Pulmonary artery endothelial cell (primary cell): ENCODE measurements around the gene SLC8A3. TPM values are rescaled to one million over a fixed set of nuclear protein-coding genes. Genes with fewer than 3 reads are reported as not detected.

Source experiments
- DNase-seq: peaks from one replicate; pipeline ENCODE4 v3.0.0-alpha.2; 2011; ENCODE audit warnings: low read depth, low spot score
- total RNA-seq: library from RNA; depleted of rRNA; stranded (reverse); fragments of >200 nt; gene quantifications from 2 replicates; pipeline ENCODE4 v1.2.3, GENCODE V29; 2014

SLC8A3 gene
- total RNA-seq, 1 donor from 2014 or later: 0.13 TPM

DNA sequence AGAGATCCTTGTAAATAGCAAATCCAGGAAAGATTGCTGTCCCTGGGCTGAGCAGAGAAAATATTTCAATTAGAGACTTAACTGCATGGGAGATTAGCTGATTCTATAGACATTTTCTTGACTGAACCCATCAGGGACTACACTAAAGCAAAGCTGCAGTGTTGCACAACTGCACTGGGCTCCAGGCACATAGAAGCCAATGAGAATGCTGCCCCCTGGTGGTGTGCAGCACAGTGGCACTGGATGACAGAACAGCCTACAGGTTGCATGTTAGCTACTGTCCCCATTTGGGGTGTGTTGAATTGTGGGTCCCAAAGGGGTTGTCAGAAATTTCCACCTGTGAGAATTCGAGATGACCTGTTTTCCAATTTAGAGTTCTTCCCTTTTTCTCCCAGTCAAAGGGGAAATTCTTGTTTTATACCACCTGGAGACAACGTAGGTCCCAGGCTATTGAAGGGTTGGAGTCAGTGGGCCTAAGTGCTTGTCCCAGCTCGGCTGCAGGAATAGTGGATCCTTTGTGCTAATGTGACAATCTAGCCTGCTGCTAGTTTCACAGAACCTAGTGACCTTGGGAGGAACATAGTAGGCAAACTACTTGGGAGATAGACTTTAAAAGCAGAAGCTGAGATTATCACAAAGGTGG is 114.7 kb downstream of the SLC8A3 start:
- peak; percentile 8 for DNase-seq

GRCh38 chr14:70069186-70069585 is 119.6 kb downstream of the SLC8A3 start:
- DNase-seq: no peak

- no peak for DNase-seq
Measured at GRCh38 chr14:70067810-70068209, 120.9 kb downstream of the SLC8A3 start.

- no peak for DNase-seq
Measured at GRCh38 chr14:70064136-70064865, 124.5 kb downstream of the SLC8A3 start.

DNA sequence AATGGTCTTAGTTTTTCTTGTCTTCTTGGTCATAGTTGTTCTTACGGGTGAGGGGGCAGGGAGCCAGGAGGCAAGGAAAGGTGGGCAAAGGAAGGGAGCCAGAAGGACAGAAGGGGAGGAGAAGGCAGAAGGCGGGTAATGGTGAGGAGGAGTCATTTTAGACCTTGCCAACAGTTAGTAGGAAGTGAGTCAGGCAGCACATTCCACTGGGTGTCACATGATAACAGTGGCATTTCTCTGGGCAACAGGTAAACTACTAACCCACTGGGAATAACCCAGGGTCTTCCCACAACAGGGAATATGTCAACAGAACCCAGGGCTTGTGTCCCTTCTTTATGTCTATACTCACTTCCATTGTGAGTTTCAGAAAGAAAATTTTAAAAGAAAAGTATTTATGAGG is 127.6 kb downstream of the SLC8A3 start:
- DNase-seq: no peak

GRCh38 chr14:70059545-70059944 is 129.2 kb downstream of the SLC8A3 start:
- DNase-seq: no peak

GRCh38 chr14:70057519-70058136 is 131.1 kb downstream of the SLC8A3 start:
- DNase-seq: no peak

GRCh38 chr14:70052990-70053389 is 135.8 kb downstream of the SLC8A3 start:
- DNase-seq: no peak

DNA sequence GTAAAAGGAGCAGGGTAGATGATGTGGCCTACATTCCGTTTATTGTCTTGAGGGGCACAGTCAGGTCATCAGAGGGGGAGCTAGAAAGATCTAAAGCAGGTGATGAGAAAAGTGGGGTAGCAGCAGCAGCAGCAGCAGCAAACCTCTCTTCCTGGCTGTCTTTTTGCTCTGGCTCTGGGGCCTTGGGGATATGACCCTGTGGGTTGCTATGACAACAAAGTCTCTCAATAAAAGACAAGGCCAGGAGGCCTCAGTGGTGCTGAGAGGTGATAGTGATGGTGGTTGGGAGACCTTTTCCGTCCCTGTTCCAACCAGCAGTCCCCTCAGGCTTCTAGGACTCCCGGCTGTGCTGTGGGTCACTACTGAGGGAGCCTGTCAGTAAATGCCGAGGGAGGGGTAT is 138.6 kb downstream of the SLC8A3 start:
- DNase-seq: no peak

- DNase-seq: no peak
Measured at GRCh38 chr14:70049605-70050004, 139.1 kb downstream of the SLC8A3 start.

GRCh38 chr14:70048313-70048654 is 140.5 kb downstream of the SLC8A3 start:
- no peak for DNase-seq

DNA sequence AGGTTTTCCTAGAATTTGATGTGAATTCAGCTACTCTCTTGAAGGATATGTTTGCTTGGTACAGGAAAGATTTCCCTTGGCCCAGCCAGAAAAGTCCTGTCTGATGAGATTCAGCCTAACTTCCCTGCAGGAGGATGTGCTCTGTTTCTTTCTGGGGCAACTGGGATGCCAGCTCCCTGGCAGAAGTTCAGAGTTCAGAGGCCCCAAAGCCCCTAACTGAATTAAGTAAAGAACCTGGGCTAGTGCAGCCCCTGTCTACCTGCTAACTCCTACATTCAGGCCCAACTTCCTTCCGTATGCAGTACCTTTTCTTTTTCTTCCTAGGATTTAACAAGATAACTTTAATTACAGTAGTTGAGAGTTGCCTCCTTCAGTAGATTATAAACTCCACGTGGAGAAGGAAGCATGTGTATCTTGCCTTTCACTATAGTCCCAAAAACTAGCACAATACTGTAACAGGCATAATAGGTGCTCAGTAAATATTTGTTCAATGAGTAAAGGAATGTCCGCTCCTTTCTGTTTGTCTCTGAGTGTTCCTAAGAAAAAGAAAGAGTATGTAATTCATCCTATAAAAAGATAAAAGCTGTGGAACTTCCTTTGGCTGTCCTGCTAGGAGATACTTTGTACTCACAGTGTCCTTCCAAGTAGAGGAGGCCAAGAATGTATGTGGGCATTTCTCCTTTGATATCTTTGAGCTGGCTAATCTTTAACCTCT is 141.0 kb downstream of the SLC8A3 start:
- DNase-seq: no peak

- DNase-seq: peak; percentile 15
Measured at GRCh38 chr14:70045844-70046535, 142.8 kb downstream of the SLC8A3 start.

DNA sequence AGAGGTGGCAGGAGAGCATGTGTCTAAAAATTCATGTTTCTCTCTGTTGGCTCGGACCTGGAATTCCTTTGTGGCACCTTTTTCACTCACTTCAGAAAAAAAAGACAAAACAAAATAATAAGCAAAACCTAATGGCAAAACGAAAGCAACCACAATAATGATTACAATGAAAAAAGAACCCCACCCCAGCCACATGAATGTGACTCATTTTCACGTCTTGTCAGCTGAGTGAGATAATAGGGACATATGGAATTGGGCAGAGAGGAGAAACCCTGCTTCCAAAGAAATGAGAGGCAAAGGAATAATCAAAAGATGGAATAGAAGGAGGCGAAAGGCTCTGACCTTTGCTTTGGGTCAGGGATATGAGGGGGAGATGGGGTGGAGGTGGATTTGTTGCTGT is 143.4 kb downstream of the SLC8A3 start:
- DNase-seq: no peak

GRCh38 chr14:70043001-70043400 is 145.8 kb downstream of the SLC8A3 start:
- no peak for DNase-seq

GRCh38 chr14:70036665-70037064 is 152.1 kb downstream of the SLC8A3 start:
- DNase-seq: no peak

DNA sequence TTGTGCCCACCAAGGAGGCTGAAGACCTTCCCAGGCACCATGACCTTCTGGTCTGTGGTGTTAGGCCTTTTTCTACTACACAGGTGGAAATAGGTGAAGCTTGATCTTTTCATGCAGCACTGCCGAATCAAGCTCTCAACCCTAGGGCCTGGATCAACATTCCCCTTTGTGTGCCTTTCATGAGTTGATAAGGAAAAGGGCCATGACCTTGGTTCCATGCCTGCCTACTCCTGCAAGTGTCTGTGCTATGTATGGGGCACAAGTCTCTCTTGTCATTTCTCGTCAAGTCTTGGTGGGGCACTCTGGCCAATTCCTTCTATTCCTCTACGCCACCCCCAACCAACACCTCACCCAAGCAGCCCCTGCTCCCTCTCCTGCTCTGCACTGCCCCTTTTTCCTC is 154.5 kb downstream of the SLC8A3 start:
- no peak for DNase-seq

DNA sequence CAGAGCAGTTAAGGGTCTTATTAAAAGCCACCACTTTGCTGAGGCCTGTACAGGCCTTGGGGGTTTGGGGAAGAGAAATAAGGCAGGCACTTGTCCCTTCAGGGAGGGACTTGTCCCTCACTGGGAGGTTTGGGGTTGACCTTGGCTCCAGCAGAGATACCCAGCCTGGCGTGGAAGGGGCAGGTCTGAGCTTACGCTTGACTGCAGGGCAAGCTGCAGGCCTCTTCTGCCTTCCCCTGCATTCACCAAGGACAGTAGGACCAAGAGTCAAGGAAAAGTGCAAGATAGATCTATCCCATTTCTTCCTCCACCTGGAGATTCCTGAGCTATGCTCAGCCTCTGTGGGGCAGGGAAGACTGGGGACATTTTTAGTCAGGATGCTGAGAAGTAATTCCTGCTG is 155.2 kb downstream of the SLC8A3 start:
- no peak for DNase-seq

- DNase-seq: no peak
Measured at GRCh38 chr14:70033116-70033515, 155.6 kb downstream of the SLC8A3 start.

- DNase-seq: no peak
Measured at GRCh38 chr14:70032447-70032846, 156.3 kb downstream of the SLC8A3 start.

DNA sequence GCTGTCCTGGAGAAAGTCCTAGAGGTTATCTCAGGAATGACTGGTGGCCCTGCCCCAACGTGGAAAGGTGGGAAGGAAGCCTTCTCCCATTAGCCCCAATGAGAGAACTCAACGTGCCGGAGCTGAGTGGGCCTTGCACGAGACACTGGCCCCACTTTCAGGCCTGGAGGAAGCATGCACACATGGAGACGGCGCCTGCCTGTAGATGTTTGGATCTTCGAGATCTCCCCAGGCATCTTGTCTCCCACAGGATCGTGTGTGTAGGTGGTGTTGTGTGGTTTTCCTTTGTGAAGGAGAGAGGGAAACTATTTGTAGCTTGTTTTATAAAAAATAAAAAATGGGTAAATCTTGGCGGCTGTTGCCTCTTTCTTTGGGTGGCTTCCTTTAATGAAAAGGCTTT is 156.7 kb downstream of the SLC8A3 start:
- no peak for DNase-seq
